HEK293 (cell line): Measurements from ENCODE around the gene GRIK2.

ENCODE experiments used
- ZNF785 ChIP-seq: fragments of 450-650 bp; formaldehyde crosslinking; IDR thresholded peaks from 2 replicates; pipeline ENCODE4 v1.5.1; 2016; ENCODE audit warnings: missing biosample characterization, missing genetic modification characterization
- TF ChIP-seq, protein P1 (sequence below): fragments of 450-650 bp; formaldehyde crosslinking; IDR thresholded peaks from 2 replicates; pipeline ENCODE4 v1.5.1; 2016; ENCODE audit warnings: missing biosample characterization, missing genetic modification characterization
- TF ChIP-seq, protein P2 (sequence below): fragments of 450-650 bp; formaldehyde crosslinking; IDR thresholded peaks from 2 replicates; pipeline ENCODE4 v1.5.1; 2016; ENCODE audit warnings: missing biosample characterization, missing genetic modification characterization

- TF ChIP-seq, protein P1, sequence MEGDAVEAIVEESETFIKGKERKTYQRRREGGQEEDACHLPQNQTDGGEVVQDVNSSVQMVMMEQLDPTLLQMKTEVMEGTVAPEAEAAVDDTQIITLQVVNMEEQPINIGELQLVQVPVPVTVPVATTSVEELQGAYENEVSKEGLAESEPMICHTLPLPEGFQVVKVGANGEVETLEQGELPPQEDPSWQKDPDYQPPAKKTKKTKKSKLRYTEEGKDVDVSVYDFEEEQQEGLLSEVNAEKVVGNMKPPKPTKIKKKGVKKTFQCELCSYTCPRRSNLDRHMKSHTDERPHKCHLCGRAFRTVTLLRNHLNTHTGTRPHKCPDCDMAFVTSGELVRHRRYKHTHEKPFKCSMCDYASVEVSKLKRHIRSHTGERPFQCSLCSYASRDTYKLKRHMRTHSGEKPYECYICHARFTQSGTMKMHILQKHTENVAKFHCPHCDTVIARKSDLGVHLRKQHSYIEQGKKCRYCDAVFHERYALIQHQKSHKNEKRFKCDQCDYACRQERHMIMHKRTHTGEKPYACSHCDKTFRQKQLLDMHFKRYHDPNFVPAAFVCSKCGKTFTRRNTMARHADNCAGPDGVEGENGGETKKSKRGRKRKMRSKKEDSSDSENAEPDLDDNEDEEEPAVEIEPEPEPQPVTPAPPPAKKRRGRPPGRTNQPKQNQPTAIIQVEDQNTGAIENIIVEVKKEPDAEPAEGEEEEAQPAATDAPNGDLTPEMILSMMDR = no peak
- TF ChIP-seq, protein P2, sequence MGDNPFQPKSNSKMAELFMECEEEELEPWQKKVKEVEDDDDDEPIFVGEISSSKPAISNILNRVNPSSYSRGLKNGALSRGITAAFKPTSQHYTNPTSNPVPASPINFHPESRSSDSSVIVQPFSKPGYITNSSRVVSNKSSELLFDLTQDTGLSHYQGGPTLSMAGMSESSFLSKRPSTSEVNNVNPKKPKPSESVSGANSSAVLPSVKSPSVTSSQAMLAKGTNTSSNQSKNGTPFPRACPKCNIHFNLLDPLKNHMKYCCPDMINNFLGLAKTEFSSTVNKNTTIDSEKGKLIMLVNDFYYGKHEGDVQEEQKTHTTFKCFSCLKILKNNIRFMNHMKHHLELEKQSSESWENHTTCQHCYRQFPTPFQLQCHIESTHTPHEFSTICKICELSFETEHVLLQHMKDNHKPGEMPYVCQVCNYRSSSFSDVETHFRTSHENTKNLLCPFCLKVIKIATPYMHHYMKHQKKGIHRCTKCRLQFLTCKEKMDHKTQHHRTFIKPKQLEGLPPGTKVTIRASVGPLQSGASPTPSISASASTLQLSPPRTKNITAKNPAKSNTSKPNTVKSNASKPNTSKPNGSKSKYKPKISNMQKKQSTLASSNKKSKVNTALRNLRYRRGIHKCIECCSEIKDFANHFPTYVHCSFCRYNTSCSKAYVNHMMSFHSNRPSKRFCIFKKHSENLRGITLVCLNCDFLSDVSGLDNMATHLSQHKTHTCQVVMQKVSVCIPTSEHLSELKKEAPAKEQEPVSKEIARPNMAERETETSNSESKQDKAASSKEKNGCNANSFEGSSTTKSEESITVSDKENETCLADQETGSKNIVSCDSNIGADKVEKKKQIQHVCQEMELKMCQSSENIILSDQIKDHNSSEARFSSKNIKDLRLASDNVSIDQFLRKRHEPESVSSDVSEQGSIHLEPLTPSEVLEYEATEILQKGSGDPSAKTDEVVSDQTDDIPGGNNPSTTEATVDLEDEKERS (tag by site-specific recombination) = no peak
- no peak for TF ChIP-seq ZNF785 (tag by site-specific recombination)
These were observed 29.3 kb downstream of the GRIK2 start for GRCh38 chr6:101422811-101423210.
